HG03175 (cell line): Measurements from ENCODE around the gene CFDP1.

ENCODE experiments used
- ATAC-seq: cut with Tn5 transposase; IDR thresholded peaks from one replicate; pipeline ENCODE4 v1.9.1; 2021; ENCODE audit warnings: mild to moderate bottlenecking, moderate library complexity; ENCODE audit not compliant: unreplicated experiment

The CFDP1 gene

DNA sequence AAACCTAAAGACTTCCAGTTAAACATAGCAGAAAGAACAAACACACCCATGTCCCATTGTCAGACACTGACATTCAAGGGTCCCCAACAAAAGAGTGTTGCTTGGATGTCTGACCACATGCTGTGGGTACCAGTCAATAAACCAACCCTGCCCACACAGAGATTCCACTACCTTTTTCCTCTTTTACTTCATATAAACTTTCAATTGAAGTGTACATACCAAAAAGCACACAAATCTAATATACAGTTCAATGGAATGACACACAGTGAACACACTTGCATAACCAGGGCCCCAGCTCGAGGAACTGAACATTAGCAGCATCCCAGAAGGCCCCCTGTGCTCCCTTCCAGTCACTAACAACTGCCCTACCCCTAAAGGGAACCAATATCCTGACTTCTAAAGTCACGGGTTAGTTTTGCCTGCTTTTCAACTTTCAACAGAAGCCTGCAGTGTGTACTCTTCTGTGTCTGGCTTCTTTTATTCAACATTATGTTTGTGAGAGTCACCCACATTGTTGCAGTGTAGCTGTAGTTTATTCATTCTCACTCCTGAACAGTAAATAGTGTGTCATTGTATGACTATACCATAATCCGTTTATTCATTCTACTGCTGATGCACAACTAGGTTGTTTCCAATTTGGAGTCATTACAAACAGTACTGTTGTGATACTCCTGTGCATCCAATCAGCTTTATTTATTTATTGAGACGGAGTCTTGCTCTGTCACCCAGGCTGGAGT lies 18.0 kb downstream of the CFDP1 start:
- ATAC-seq = no peak

DNA sequence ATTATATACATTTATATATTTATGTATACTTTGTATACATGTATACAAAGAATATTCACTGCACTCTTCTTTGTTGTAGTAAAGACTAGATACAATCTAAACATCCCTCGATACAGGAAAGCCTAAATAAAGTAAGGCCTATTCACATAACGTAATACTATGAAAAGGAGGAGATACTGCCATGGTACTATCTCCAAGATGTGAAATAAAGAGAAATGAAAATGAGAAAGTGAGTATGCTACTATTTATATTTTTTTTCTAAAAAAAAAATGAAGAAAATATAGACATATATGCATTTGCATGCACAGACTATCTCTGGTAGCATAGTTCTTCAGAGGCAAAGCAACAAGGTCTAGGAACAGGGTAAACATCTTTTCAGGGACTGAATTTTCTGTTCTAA lies 19.4 kb downstream of the CFDP1 start:
- ATAC-seq = no peak

DNA sequence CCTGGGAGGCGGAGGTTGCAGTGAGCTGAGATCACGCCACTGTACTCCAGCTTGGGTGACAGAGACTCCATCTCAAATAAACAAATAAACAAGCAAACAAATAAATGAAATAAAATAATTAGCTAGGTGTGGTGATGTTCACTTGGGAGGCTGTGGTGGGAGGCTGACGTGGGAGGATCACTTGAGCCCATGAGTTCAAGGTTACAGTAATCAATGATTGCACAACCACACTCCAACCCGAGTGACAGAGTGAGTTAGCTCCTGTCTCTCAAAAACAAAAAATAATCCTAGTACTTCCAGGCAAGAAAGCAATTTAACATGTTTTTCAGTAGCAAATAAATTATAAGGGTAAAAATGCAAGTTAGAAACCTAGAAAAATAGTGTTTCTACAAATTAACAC lies 26.4 kb downstream of the CFDP1 start:
- ATAC-seq = no peak

DNA sequence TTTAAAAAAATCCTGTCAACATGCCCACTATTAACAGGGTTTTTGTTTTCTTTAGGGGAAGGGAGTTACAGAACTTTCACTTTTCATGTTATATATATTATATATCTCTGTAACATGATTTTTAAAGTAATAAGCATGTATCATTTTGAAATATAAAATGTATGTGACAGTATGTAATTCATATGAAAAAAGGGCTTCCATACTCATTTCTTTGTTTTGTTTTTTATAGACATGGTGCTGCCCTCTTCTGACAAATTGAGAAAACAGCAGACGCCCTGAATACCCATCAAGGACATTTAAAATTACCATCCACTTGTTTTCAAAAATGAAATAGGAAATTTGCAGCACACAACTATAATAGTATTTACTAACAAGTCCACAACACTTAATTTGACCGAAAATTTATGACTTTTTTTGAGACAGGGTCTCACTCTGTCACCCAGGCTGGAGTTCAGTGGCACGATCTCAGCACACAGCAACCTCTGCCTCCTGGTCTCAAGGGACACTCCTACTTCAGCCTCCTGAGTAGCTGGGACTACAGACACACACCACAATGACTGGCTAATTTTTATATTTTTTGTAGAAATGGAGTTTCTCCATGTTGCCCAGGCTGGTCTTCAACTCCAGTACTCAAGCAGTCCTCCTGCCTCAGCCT lies 30.4 kb downstream of the CFDP1 start:
- ATAC-seq = no peak

DNA sequence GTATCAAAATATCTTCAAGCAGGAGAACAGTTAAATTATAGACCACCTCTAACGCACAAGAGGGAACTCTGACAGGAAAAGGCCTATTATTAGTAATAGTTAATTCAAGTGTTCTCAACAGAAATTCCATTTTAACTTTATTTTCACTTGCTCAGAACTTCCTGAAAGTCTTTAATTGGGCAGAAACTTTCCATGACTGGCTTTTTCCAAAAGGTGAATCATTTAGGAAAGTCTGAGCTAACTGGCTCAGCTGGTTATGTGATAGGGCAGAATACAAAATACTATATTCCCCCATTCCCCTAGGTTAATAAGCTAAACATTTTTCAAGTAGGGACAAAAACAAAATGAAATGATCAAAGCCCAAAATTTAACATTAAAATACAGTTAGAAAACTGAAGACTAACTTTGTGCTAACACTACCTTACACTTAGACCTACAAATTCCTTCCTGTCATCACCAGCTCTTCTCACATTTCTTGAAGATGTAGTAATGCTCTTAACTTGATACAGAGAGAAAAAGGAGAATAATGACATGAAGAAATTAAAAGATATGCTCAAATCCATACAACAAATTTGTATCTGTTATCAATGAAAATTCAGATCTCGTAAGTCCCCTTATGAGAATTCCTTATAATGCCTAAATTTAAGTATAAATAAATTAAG lies 31.0 kb downstream of the CFDP1 start:
- no peak for ATAC-seq

DNA sequence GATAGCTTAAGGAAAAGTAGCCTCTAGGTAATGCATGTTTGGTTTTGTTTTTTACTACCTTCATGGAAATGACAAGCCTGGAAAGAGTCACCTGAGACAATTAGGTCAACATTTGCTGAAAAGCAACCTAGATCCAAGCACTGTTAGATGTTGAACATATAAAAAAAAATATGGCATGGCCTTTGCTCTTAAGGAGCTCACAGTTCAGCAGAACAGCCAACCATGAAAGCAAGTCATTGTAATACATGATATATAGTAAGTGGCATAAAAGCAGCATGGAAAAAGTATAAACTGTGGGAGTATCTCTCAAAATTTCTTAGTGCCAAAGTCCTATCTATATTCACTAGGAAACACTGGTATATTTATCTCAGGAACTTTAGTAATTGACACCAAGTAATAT lies 31.6 kb downstream of the CFDP1 start:
- no peak for ATAC-seq

DNA sequence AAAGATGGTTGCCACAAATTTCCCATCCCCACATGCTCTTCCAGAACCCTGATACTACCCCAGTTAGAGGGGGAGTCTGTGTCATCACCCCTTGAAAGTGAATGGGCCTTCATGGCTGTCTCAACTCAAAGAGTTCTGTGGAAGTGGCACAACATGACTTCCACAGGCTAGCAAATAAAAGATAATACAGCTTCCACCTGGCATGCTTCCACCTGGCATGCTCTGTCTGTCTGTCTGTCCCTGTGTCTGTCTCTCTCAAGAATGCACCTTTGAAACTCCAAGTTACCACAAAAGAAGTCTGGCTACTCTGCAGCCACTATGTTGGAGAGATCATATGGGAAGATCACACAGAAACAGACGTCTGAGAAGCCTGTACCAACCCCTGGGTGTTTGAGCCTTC lies 35.0 kb downstream of the CFDP1 start:
- no peak for ATAC-seq

DNA sequence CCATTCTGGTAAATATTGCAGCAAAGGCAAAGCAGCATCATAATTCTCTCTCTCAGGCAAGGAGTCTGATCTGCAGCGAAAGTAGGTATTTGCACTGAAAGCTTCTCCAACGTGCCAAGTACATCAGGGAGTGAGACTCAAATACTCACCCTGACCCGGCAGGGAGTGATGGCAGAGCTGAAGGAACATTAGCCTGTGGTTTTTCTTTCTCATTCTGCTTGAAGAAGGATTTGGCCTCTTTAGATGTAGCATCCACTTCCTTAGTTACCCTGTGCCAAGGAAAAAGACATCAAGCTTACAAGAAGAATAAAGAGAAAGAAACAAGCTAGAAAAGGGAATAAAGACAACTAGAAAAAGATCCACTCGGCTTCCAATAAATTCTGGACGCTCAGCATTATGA lies 38.4 kb downstream of the CFDP1 start:
- no peak for ATAC-seq

DNA sequence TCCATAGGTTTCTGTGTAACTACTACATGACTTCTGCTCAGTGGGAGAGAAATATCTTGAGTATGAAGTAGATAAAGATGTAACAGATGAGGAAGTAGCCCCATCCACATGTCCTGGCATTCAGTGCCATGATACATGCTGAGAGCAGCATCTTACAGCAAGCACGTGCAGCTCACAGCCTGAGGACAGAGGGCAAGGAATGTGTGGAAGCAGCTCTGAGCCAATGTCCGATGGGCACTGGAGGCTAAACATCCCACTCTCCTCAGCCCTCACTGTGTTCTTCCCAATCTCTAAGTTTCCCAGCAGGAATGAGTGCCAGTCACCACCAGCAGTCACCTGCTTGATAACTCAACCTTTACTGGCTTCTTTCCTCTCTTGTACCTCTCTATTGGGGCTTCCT lies 40.4 kb downstream of the CFDP1 start:
- ATAC-seq = no peak

DNA sequence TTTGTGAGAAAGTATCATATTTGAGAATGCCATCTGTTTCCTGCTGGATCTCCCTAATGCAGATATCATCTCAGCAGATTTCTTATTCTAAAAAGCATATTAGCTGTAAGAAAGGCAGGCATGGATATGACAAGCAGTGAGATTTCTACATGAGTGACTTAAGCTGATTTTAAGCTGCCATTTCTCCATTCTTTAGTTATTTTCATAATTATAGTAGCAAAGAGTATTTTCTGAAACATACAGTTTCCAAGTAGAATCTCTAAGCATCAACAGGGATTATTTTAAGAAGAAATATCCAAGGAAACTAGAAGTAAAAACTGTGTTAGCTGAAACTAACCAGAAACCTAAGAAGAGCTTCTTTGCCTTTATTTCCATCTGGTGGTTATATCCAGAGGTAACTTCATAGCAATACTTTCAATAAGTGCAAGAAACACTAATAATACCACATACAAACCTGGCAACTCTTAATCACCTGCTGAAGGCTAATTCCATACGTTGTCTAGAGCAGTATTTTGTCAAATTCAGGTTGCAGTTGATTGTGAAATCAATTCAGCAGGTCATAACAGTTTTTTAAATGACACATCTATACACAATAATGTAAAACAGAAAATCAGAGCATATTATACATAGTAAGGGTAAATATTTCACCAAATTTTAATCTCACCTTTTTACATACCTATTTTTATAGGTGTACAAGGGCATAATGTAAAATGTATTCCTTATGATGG lies 42.2 kb downstream of the CFDP1 start:
- ATAC-seq = no peak

DNA sequence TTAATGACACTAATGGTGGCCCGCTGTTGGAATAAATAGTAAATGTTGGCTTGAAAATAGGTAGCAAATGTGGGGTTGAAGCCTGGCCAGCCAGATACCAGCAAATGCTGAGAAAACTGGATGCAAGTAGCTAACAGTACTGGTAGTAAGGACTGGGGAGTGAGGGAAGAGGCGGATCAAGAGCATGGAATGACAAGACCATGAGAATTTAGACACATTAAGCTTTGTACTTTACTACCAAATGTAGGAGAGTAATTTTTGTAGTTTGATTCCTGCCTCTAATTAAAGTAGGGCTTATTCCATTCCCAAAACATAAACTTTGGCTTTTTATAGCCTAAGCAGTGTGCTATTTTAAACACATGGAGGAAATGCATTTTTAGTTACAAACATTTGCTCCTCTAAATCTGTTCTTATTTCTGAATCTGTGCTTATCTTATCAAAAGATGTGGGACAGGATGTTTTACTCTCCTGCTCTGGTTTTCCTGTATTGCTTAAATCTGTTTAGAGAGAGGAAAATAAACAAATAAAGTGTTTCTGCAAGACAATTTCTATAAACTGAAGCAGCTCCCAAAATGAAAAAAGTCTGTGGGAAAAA lies 44.1 kb downstream of the CFDP1 start:
- ATAC-seq = no peak

DNA sequence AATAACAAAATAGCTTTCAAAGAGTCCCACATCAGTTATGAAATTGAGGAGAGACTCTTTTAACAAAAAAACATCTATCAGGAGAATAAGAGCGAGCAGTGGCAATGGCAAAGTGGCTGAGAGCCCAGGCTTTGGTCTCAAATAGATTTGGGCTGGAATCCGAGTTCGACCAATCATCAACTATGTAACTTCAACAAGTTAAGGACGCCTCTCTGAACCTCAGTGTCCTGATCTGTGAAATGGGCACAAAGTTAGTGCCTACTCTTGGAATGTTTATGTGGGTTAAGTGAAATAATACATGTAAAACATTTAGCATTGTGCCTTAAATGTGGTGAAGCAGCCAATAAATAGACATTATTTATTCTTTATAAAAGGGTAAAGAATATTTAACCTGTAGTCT lies 45.4 kb downstream of the CFDP1 start:
- ATAC-seq = no peak

DNA sequence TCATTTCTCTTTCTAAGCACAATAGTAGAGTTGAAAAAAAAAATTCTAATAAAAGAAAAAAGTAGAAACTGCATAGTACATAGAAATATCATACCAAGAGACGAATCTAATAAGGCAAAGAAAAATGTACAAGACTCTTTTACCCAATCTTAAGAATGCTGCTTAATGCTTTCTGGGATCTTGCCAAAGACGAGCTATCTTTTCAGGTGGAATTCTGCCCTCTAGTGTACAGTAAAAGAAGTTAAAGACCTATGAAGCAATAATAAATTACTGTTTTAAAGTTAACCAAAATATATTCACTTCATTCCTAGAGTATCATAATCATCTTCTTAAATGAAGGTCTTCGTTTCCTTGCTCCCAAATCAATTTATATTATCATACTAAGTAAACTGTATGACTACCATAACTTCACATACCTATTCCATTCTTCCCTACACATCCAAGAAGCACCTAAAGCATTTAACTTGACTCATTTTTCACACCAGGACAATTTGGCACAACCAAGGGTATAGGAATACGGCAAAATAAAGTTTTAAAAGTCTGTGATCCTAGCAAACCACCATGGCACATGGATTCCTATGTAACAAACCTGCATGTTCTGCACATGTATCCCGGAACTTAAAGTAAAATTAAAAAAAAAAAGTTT lies 47.7 kb downstream of the CFDP1 start:
- no peak for ATAC-seq

DNA sequence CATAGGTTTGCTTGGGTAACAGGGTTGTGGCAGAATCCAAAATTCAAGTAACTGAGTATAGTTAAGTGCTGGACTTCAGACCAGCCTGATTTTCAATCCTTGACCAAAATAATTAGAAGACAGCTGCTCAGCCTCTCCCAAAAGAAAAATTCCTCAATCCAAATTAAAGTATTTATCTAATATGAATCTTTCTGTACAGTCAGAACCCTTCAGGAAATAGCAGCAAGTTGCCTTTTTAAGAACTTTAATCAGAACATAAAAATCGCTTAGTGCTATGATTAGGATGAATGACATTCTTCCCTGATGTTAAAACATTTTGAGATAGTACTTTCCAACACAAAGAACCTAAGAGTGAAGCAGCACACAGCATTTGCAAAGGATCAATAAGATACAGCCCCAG lies 50.2 kb downstream of the CFDP1 start:
- no peak for ATAC-seq

DNA sequence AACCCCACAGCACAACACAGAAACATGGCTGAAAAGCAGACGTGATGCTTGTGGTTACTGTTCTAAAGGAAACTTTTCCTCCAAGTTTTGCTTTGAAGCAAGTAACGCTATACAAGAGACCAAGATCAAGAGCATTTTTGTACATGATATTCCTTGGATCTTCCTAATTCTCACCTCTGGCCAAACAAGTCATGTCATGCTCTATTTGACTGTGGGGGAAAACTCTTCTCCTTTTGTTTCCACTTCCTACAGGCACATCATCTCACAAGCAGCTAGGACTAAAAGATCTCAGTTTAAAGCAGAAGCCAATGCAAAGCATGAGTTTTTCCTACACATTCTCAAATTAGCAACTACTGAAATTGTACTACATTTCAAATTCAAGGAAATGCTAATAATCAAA lies 50.7 kb downstream of the CFDP1 start:
- ATAC-seq = no peak

DNA sequence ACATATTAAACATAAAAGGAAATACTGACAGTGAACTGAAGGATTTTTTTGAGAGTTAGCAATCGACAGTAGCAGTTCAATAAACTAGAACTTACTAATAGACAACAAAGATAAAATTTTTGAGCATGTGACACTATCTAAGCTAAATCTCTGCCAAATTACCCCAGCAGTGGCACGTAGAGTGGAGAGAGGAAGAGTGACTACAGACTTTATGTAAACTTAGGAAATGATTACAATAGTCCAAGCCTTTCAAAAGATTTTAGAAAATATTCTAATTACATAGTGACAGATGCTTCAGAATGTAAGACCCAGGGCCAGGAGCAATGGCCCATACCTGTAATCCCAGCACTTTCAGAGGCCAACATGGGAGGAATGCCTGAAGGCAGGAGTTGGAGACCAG lies 52.4 kb downstream of the CFDP1 start:
- no peak for ATAC-seq

DNA sequence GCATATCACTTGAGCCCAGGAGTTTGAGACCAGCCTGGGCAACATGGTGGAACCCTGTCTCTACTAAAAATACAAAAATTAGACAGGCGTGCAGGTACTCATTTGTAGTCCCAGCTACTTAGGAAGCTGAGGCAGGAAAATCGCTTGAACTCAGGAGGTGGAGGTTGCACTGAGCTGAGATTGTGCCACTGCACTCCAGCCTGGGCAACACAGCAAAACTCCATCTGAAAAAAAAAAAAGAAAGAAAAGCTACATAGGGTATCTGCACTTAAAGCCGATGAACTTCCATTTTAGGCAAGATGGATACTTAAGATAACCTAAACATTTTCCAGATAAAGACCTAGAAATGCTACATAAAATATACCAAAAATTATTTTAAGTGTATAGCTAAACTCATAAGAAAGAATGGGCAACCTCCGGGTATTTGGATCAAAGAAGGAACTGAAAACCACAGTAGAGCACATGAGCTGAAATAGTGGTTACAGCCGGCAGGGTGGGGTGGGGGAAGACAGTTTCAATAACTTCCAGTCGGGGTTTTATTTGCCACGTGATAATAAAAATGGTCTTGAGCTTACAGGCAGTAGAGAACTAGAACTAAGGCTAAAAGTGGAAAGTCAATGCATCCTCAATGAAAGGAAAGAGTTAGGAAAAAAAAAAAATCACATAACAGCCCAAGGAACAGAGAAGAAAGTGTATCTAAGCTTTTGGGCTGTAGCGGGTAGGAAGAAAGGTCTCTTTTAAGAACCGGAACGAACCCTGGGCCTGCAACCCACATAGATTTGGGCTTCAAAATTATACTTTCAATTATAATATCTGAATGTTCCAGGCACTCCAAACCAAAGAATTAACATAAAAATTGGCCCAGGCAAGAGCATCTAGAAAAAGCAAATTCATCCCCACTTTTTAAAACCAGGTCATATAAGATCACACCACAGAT lies 53.1 kb downstream of the CFDP1 start:
- peak; percentile 92 for ATAC-seq

DNA sequence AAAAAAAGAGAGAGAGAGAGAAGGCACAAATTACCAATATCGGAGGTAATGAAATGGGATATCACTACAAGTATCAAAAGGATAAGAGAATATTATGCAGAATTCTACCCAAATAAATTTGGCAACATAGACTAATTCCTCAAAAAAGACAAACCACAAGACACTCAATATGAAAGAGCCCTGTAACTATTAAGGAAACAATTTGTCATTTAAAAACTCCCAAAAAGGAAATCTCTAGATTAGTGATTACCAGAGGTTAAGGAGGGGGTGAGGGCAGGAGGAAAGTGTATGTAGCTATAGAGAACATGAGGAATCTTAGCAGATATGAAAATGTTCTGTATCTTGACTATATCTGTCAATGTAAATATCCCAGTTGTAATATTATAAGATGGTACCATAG lies 54.0 kb downstream of the CFDP1 start:
- ATAC-seq = peak; percentile 41

DNA sequence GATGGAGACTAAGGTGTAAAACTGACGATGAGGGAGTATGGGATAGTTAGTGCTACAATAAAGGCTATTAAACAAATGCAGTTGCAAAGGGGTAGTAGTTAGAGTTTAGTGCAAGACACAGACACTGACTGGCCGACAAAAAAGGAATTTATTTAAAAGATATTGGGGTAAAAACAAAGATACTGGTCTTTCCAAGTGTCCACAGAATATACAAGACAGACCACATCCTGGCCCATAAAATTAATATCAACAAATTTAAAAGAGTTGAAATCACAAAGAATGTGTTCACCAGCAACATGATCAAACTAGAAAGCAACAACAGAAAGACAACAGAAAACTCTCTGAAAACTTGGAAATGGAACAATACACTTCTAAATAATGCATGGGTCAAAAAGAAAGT lies 54.7 kb downstream of the CFDP1 start:
- ATAC-seq = no peak
